ENCODE data around the gene BAZ2B. TPM values are rescaled to one million over a fixed set of nuclear protein-coding genes. Genes with fewer than 3 reads are reported as not detected.

BAZ2B gene
- total and polyA plus RNA-seq, 2 of the 13 experiments (the other 11 are each of a cell fraction or from before 2014, with no cell fraction given) = 14.0 to 15.1 TPM

GRCh38 chr2:159285929-159286708 is 330.2 kb downstream of the BAZ2B start, which contains the start of gene WDSUB1 (continued):
- TF ChIP-seq PRDM10 (CRISPR knock-in tag; IDR thresholded peaks at IDR 0.05; ENCODE audit: low read depth) (no peak), CENPBD1 (CRISPR knock-in tag; IDR thresholded peaks at IDR 0.05; ENCODE audit: borderline replicate concordance, low read depth) (peak; percentile 47; the same call in 1 of the 2 replicates), XBP1 (CRISPR knock-in tag; IDR thresholded peaks at IDR 0.05) (peak; percentile 61; the same call in 1 of the 2 replicates), GTF2F1 (IDR thresholded peaks at IDR 0.05; ENCODE audit: low read length) (no peak), NFKB2 (CRISPR knock-in tag; IDR thresholded peaks at IDR 0.05; ENCODE audit: borderline replicate concordance) (peak; percentile 93), HMG20B (CRISPR knock-in tag; conservative IDR thresholded peaks at IDR 0.05) (no peak), MLXIP (CRISPR knock-in tag; IDR thresholded peaks at IDR 0.05; ENCODE audit: borderline replicate concordance) (peak; percentile 96), ZGPAT (CRISPR knock-in tag; IDR thresholded peaks at IDR 0.05) (peak; percentile 56; the same call in 1 of the 2 replicates), ZNF7 (CRISPR knock-in tag; IDR thresholded peaks at IDR 0.05) (0 out of 2 replicates have a peak, but pooled peaks have one; percentile 9), RFXAP (CRISPR knock-in tag; IDR thresholded peaks at IDR 0.05; ENCODE audit: borderline replicate concordance) (peak; percentile 82), ZNF672 (CRISPR knock-in tag; IDR thresholded peaks at IDR 0.05) (no peak), JUN (CRISPR knock-in tag; IDR thresholded peaks at IDR 0.05) (0 out of 2 replicates have a peak, but pooled peaks have one; percentile 54), ZFP37 (CRISPR knock-in tag; IDR thresholded peaks at IDR 0.05; ENCODE audit: borderline replicate concordance) (peak; percentile 78; the same call in 1 of the 2 replicates), TSC22D2 (CRISPR knock-in tag; IDR thresholded peaks at IDR 0.05; ENCODE audit: borderline replicate concordance) (0 out of 2 replicates have a peak, but pooled peaks have one; percentile 8), ZSCAN5A (CRISPR knock-in tag; IDR thresholded peaks at IDR 0.05; ENCODE audit: borderline replicate concordance) (peak; percentile 77), ZNF333 (CRISPR knock-in tag; IDR thresholded peaks at IDR 0.05; ENCODE audit: borderline replicate concordance) (no peak; the same call in 1 of the 2 replicates), KDM6A (CRISPR knock-in tag; IDR thresholded peaks at IDR 0.05; ENCODE audit: low read depth) (no peak; the same call in 1 of the 2 replicates)
